Ishikawa (cell line): ENCODE measurements around the gene IL12RB1.

Source experiments
- CEBPB ChIP-seq: IDR thresholded peaks from 2 replicates; pipeline ENCODE4 v1.6.1; 2012
- CREB1 ChIP-seq: IDR thresholded peaks from 2 replicates; pipeline ENCODE4 v1.6.1; 2012; ENCODE audit warnings: low read depth
- EGR1 ChIP-seq: IDR thresholded peaks from 2 replicates; pipeline ENCODE4 v1.6.1; 2012
- EP300 ChIP-seq: IDR thresholded peaks from 2 replicates; pipeline ENCODE4 v1.6.1; 2012; ENCODE audit warnings: borderline replicate concordance
- FOXM1 ChIP-seq: IDR thresholded peaks from 2 replicates; pipeline ENCODE4 v1.6.1; 2012; ENCODE audit warnings: low read depth, borderline replicate concordance
- NFIC ChIP-seq: IDR thresholded peaks from 2 replicates; pipeline ENCODE4 v1.6.1; 2012
- RAD21 ChIP-seq: IDR thresholded peaks from 2 replicates; pipeline ENCODE4 v1.6.1; 2012; ENCODE audit warnings: low read depth
- REST ChIP-seq: IDR thresholded peaks from 2 replicates; pipeline ENCODE4 v1.6.1; 2012; ENCODE audit warnings: low read depth, mild to moderate bottlenecking
- TAF1 ChIP-seq: IDR thresholded peaks from 2 replicates; pipeline ENCODE4 v1.6.1; 2012; ENCODE audit warnings: low read depth, mild to moderate bottlenecking
- TCF12 ChIP-seq: IDR thresholded peaks from 2 replicates; pipeline ENCODE4 v1.6.1; 2012; ENCODE audit warnings: low read depth
- TEAD4 ChIP-seq: IDR thresholded peaks from 2 replicates; pipeline ENCODE4 v1.6.1; 2012
- YY1 ChIP-seq: IDR thresholded peaks from 2 replicates; pipeline ENCODE4 v1.6.1; 2012; ENCODE audit warnings: low read depth
- ZBTB7A ChIP-seq: IDR thresholded peaks from 2 replicates; pipeline ENCODE4 v1.6.1; 2012; ENCODE audit warnings: low read depth
- TF ChIP-seq, protein P1 (sequence below): IDR thresholded peaks from 2 replicates; pipeline ENCODE4 v1.6.1; 2012
- TF ChIP-seq, protein P2 (sequence below): IDR thresholded peaks from 2 replicates; pipeline ENCODE4 v1.6.1; 2012

Gene IL12RB1

DNA sequence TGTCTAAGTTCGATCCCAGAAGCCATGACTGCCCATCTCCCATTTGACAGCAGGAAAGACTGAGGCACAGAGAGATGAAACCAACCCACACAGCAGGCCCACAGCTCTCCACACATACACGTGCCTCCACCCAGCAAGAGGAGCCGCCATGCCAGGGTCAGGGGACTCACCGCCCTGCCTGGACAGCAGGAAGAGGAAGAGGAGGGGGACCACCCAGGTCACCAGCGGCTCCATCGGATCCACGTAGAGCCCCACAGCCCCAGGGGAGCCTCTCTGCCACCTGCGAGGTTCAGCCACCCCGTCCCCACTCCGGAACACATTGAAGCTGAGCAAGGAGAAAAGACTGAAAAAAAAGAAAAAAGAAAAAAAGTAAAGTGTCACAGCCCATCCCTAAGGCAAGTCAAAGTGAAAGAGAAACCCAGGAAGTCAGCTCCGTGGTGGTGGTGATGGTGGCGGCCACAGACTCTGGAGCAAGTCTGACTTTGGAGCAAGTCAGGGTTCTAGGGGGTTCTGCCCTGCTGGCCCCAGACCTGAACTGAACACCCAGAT lies at the start of gene IL12RB1:
IL12RB1 (minus strand) TSS at position 345 of the 549 bp plus-strand sequence; CDS start at position 234, 111 bp downstream.
- TF ChIP-seq EP300 = no peak
- TF ChIP-seq TCF12 = no peak
- TF ChIP-seq CEBPB = no peak
- no peak for TF ChIP-seq ZBTB7A
- TF ChIP-seq, protein P1, sequence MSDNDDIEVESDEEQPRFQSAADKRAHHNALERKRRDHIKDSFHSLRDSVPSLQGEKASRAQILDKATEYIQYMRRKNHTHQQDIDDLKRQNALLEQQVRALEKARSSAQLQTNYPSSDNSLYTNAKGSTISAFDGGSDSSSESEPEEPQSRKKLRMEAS = no peak
- no peak for TF ChIP-seq EGR1
- TF ChIP-seq CREB1 = no peak
- TF ChIP-seq RAD21 = no peak
- TF ChIP-seq NFIC = no peak
- no peak for TF ChIP-seq TAF1
- TF ChIP-seq YY1 = no peak
- no peak for TF ChIP-seq REST
- no peak for TF ChIP-seq TEAD4
- TF ChIP-seq, protein P2, sequence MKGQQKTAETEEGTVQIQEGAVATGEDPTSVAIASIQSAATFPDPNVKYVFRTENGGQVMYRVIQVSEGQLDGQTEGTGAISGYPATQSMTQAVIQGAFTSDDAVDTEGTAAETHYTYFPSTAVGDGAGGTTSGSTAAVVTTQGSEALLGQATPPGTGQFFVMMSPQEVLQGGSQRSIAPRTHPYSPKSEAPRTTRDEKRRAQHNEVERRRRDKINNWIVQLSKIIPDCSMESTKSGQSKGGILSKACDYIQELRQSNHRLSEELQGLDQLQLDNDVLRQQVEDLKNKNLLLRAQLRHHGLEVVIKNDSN = no peak
- no peak for TF ChIP-seq FOXM1

DNA sequence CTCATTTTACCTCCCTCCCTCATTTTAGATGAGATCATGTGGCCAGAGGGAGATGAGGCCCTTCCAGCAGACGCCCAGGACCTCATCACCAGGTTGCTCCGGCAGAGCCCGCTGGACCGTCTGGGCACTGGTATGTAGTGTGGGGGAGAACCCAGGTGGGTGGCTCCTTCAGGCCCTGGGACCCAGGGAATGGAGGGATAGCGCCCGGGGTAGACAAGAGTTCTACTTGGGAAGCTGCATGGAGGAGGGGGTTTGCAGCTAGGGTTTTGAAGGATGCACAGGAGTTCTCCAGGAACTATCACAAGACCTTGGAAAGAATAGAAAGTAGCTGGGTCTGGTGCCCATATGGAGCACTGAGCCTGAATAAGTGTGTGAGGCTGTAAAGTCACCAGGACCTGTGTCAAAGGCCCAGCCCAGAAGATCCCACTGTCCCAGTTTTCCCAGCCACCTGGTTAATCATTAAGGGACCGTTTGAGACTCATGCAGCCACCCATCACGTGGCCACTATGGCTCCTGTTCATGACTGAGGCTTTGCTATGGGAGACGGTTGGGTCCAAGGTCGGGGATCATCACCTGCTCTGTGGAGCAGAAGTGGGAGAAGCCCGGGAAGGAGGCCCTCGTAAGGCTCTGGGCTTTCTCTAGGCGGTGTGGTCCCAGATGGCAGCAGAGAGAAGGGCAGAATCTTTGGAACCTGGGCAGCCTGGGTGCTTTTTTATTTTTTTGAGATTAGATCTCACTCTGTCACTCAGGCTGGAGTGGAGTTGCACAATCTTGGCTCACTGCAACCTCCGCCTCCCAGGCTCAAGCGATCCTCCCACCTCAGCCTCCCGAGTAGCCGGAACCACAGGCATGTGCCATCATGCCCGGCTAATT lies 49.2 kb upstream of the IL12RB1 start:
- TF ChIP-seq ZBTB7A = no peak
- no peak for TF ChIP-seq RAD21
- TF ChIP-seq CEBPB = no peak
- no peak for TF ChIP-seq FOXM1
- TF ChIP-seq TCF12 = no peak
- TF ChIP-seq CREB1 = no peak
- TF ChIP-seq, protein P1 = no peak
- TF ChIP-seq TEAD4 = no peak

GRCh38 chr19:18131841-18132596 lies 45.3 kb upstream of the IL12RB1 start:
- TF ChIP-seq, protein P2 = no peak
- TF ChIP-seq YY1 (no peak), CEBPB (no peak), RAD21 (no peak), EP300 (no peak), TEAD4 (no peak), FOXM1 (no peak), REST (no peak), ZBTB7A (no peak), TCF12 (no peak)

DNA sequence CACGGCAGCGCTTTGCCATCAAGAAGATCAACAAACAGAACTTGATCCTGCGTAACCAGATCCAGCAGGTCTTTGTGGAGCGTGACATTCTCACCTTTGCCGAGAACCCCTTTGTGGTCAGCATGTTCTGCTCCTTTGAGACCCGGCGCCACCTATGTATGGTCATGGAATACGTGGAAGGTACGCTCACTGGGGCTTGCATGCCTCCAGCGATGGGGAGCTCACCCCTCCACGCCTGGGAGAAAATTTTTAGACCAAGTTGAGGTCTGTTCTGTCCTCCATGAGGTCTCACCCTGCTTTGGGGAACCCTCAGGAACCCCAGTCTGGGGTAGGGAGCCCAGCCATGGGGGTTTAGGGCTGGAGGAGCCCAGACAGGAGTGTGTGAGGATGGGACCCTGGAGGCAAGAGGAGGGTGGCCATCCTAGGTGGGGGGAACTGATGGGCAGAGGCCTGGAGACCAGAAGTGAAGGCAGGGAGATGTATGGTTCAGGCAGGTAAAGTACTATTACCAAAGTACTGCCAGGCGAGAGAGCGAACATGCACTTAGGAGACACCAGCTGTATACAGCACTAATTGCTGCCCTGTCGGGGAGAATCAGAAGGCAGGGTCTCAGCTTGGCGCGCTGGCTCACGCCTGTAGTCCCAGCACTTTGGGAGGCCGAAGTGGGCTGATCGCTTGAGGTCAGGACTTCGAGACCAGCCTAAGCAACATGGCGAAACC lies 43.9 kb upstream of the IL12RB1 start:
- no peak for TF ChIP-seq TAF1
- TF ChIP-seq FOXM1 = no peak
- TF ChIP-seq TCF12 = no peak
- TF ChIP-seq EP300 = no peak
- no peak for TF ChIP-seq TEAD4
- no peak for TF ChIP-seq CREB1
- no peak for TF ChIP-seq CEBPB
- no peak for TF ChIP-seq RAD21
- TF ChIP-seq, protein P2 = no peak
- no peak for TF ChIP-seq YY1
- TF ChIP-seq, protein P1 = no peak
- TF ChIP-seq NFIC = no peak
- TF ChIP-seq REST = no peak
- no peak for TF ChIP-seq ZBTB7A
- TF ChIP-seq EGR1 = no peak
